SK-N-SH treated with all-trans-retinoic acid at 6 μM for 48 hours (cell line): ENCODE measurements around the gene POLG2.
"Not testable (repeated sequence)": the region's sequence is repeated elsewhere in the genome, so short reads cannot be mapped to it uniquely, and the experiment has no call there.

Experiments
- ATAC-seq: fragments of 200-7000 bp; cut with Tn5 transposase; 3 replicates; pipeline ENCODE4 v1.9.1; 2020; ENCODE audit warnings: mild to moderate bottlenecking, moderate library complexity
- BACH2 ChIP-seq: fragments of 250-450 bp; sonication (Bioruptor Pico); IDR thresholded peaks from 2 replicates; pipeline ENCODE4 v1.9.0; 2021; ENCODE audit warnings: mild to moderate bottlenecking, borderline replicate concordance
- CSRNP3 ChIP-seq: fragments of 250-450 bp; sonication (Bioruptor Pico); IDR thresholded peaks from 2 replicates; pipeline ENCODE4 v1.5.1; 2021; ENCODE audit warnings: mild to moderate bottlenecking, moderate library complexity
- GLIS3 ChIP-seq: fragments of 250-450 bp; sonication (Bioruptor Pico); IDR thresholded peaks from 2 replicates; pipeline ENCODE4 v1.5.0; 2020; ENCODE audit warnings: mild to moderate bottlenecking, moderate library complexity
- OSR1 ChIP-seq: fragments of 250-450 bp; sonication (Bioruptor Pico); IDR thresholded peaks from 2 replicates; pipeline ENCODE4 v1.8.0; 2022; ENCODE audit warnings: moderate library complexity, mild to moderate bottlenecking, inconsistent platforms
- PATZ1 ChIP-seq: fragments of 250-450 bp; sonication (Bioruptor Pico); IDR thresholded peaks from 2 replicates; pipeline ENCODE4 v1.8.0; 2020; ENCODE audit warnings: mild to moderate bottlenecking, moderate library complexity, borderline replicate concordance
- PPARA ChIP-seq: fragments of 250-450 bp; sonication (Bioruptor Pico); IDR thresholded peaks from 2 replicates; pipeline ENCODE4 v1.5.0; 2020; ENCODE audit warnings: mild to moderate bottlenecking, borderline replicate concordance
- RARB ChIP-seq: fragments of 250-450 bp; sonication (Bioruptor Pico); IDR thresholded peaks from 2 replicates; pipeline ENCODE4 v1.8.0; 2021; ENCODE audit warnings: mild to moderate bottlenecking, moderate library complexity
- SNAI2 ChIP-seq: fragments of 250-450 bp; sonication (Bioruptor Pico); IDR thresholded peaks from 2 replicates; pipeline ENCODE4 v1.5.0; 2020; ENCODE audit warnings: mild to moderate bottlenecking, moderate library complexity
- TCF4 ChIP-seq: fragments of 250-450 bp; sonication (Bioruptor Pico); IDR thresholded peaks from 2 replicates; pipeline ENCODE4 v1.8.0; 2021; ENCODE audit warnings: mild to moderate bottlenecking, moderate library complexity, borderline replicate concordance
- TOX ChIP-seq: fragments of 250-450 bp; sonication (Bioruptor Pico); IDR thresholded peaks from 2 replicates; pipeline ENCODE4 v1.8.0; 2021; ENCODE audit warnings: mild to moderate bottlenecking, moderate library complexity, borderline replicate concordance
- TSHZ2 ChIP-seq: fragments of 250-450 bp; sonication (Bioruptor Pico); IDR thresholded peaks from 2 replicates; pipeline ENCODE4 v1.5.0; 2020; ENCODE audit warnings: mild to moderate bottlenecking, moderate library complexity
- ZC3H10 ChIP-seq: fragments of 250-450 bp; sonication (Bioruptor Pico); IDR thresholded peaks from 2 replicates; pipeline ENCODE4 v1.5.1; 2021; ENCODE audit warnings: mild to moderate bottlenecking, moderate library complexity
- ZFP3 ChIP-seq: fragments of 250-450 bp; sonication (Bioruptor Pico); IDR thresholded peaks from 2 replicates; pipeline ENCODE4 v1.5.0; 2020; ENCODE audit warnings: mild to moderate bottlenecking, moderate library complexity
- ZFP30 ChIP-seq: fragments of 450-650 bp; formaldehyde crosslinking; IDR thresholded peaks from 2 replicates; pipeline ENCODE4 v1.5.0; 2022; ENCODE audit warnings: mild to moderate bottlenecking, moderate library complexity
- ZNF565 ChIP-seq: fragments of 450-650 bp; formaldehyde crosslinking; conservative IDR thresholded peaks from 2 replicates; pipeline ENCODE4 v1.5.0; 2020; ENCODE audit warnings: low read depth, mild to moderate bottlenecking, moderate library complexity
- ZNF70 ChIP-seq: fragments of 450-650 bp; formaldehyde crosslinking; IDR thresholded peaks from 2 replicates; pipeline ENCODE4 v1.5.0; 2020; ENCODE audit warnings: mild to moderate bottlenecking, moderate library complexity
- ZNF8 ChIP-seq: fragments of 450-650 bp; formaldehyde crosslinking; IDR thresholded peaks from 2 replicates; pipeline ENCODE4 v1.5.0; 2020; ENCODE audit warnings: mild to moderate bottlenecking, moderate library complexity
- TF ChIP-seq, protein P1 (sequence below): fragments of 250-450 bp; sonication (Bioruptor Pico); IDR thresholded peaks from 2 replicates; pipeline ENCODE4 v1.8.0; 2021; ENCODE audit warnings: low read depth, mild to moderate bottlenecking, moderate library complexity, borderline replicate concordance

POLG2 gene

GRCh38 chr17:64460955-64461354 is 35.9 kb downstream of the POLG2 start (continued):
- no peak for TF ChIP-seq PATZ1 (CRISPR knock-in tag)
- no peak for TF ChIP-seq ZFP3 (CRISPR knock-in tag)
- TF ChIP-seq ZNF565 (CRISPR knock-in tag), result no peak
- no peak for TF ChIP-seq SNAI2 (CRISPR knock-in tag)
- TF ChIP-seq RARB, result no peak
- no peak for TF ChIP-seq CSRNP3 (CRISPR knock-in tag)

GRCh38 chr17:64459818-64460217 is 37.0 kb downstream of the POLG2 start:
- ATAC-seq, result not testable (repeated sequence)

DNA sequence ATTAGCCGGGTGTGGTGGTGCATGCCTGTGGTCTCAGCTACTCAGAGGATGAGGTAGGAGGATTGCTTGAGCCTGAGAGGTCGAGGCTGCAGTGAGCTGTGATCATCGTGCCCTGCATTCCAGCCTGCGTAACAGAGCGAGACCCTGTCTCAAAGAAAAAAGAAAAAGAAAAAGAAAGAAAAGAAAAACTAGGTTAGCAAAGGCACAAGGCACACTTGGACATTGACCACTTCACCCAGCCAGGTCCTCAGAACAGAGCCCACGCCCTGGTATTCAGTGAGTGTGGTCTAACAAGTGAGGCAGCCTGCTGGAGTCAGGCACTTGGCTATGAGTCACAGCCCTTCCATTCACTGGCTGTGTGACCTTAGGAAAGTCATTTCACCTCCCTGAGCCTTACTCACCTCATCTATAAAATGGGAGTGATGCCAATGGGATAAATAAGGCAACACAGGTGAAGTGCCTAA is 37.5 kb downstream of the POLG2 start:
- ATAC-seq, result peak; percentile 56
- TF ChIP-seq GLIS3 (CRISPR knock-in tag) (no peak), BACH2 (CRISPR knock-in tag) (no peak), ZFP3 (CRISPR knock-in tag) (no peak), ZNF8 (CRISPR knock-in tag) (no peak), CSRNP3 (CRISPR knock-in tag) (no peak), TOX (CRISPR knock-in tag) (no peak), PPARA (CRISPR knock-in tag) (no peak), SNAI2 (CRISPR knock-in tag) (no peak), ZNF565 (CRISPR knock-in tag) (no peak), ZFP30 (CRISPR knock-in tag) (no peak), OSR1 (no peak), ZC3H10 (no peak), TSHZ2 (no peak), TCF4 (CRISPR knock-in tag) (no peak)

DNA sequence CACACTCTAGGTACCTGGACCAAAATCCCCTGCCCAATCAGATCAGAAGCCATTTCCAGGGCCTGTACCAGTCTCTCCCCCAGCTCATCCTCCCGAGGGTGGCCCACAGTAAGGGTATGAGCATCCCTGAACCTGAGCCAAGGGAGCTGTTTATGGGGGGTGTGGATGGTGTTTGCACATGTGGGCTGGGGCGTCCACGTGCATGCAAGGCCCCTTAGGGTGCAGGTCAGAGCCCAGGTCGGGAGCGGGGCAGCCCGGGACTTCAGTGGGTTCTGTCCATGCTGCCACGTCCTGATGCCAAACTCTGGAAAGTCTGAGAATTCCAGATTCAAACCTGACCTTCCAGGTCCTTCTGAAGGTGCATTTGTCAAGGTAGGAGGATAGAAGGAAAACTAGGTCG is 38.1 kb downstream of the POLG2 start:
- no peak for TF ChIP-seq OSR1
- ATAC-seq, result no peak; the same call in 1 of the 3 replicates

- no peak for ATAC-seq
- no peak for TF ChIP-seq PPARA (CRISPR knock-in tag)
- TF ChIP-seq OSR1, result no peak
- TF ChIP-seq PATZ1 (CRISPR knock-in tag), result no peak
- TF ChIP-seq SNAI2 (CRISPR knock-in tag), result no peak
- no peak for TF ChIP-seq TSHZ2
- TF ChIP-seq, protein P1, sequence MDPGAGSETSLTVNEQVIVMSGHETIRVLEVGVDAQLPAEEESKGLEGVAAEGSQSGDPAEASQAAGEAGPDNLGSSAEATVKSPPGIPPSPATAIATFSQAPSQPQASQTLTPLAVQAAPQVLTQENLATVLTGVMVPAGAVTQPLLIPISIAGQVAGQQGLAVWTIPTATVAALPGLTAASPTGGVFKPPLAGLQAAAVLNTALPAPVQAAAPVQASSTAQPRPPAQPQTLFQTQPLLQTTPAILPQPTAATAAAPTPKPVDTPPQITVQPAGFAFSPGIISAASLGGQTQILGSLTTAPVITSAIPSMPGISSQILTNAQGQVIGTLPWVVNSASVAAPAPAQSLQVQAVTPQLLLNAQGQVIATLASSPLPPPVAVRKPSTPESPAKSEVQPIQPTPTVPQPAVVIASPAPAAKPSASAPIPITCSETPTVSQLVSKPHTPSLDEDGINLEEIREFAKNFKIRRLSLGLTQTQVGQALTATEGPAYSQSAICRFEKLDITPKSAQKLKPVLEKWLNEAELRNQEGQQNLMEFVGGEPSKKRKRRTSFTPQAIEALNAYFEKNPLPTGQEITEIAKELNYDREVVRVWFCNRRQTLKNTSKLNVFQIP (CRISPR knock-in tag), result no peak
- TF ChIP-seq ZNF70 (CRISPR knock-in tag), result no peak
- TF ChIP-seq ZNF565 (CRISPR knock-in tag), result no peak
- no peak for TF ChIP-seq ZFP30 (CRISPR knock-in tag)
Measured at GRCh38 chr17:64457156-64457555, 39.7 kb downstream of the POLG2 start.
